Measurements from ENCODE around the gene LYZL1. TPM values are rescaled to one million over a fixed set of nuclear protein-coding genes. Genes with fewer than 3 reads are reported as not detected.

The LYZL1 gene
- total and polyA plus RNA-seq, 2 of the 8 experiments (the other 6 are each of a cell fraction or from before 2014, with no cell fraction given): not detected

- no peak overlapping the region for H3K4me2 ChIP-seq (ENCODE audit: insufficient read depth in 1 of 2, low read depth in 2 of 2, low read length in 2 of 2)
Measured at GRCh38 chr10:29332061-29332760, 43.3 kb downstream of the LYZL1 start.

More at GRCh38 chr10:29332061-29332760, 43.3 kb downstream of the LYZL1 start:
- H3K4me3 ChIP-seq (ENCODE audit: extremely low read depth in 1 of 4, insufficient read depth in 2 of 4, low read depth in 3 of 4, low read length in 4 of 4): no peak overlapping the region
- H2BK120ac ChIP-seq (replicated peaks; ENCODE audit: low read depth, low read length): no peak overlapping the region
- DNase-seq (ENCODE audit: low read depth in 1 of 2, low spot score in 2 of 2) (no peak), FAIRE-seq (no peak)
- H3K9ac ChIP-seq (replicated peaks in 1 of 4; ENCODE audit: extremely low read depth in 1 of 4, low read depth in 3 of 4, low read length in 3 of 4): no peak overlapping the region
- no peak overlapping the region for H2AFZ ChIP-seq (ENCODE audit: low read length)
- H3K79me2 ChIP-seq (ENCODE audit: control insufficient read depth in 1 of 2, insufficient read depth in 2 of 2, low read length in 2 of 2): no peaks in the 10 kb centered on the region
- no peak overlapping the region for H2BK20ac ChIP-seq (ENCODE audit: low read length)
- no peaks in the 10 kb centered on the region for H3K27me3 ChIP-seq (replicated peaks in 1 of 4; ENCODE audit: control insufficient read depth in 3 of 4, extremely low read depth in 1 of 4, insufficient read depth in 3 of 4, low read length in 3 of 4)
- CTCF ChIA-PET (ENCODE audit: partially characterized antibody): no interaction called here
- H3K79me1 ChIP-seq (ENCODE audit: low read depth, low read length): no peaks in the 10 kb centered on the region
- H3K14ac ChIP-seq (ENCODE audit: insufficient read length): no peak overlapping the region
- POLR2A ChIA-PET (ENCODE audit: partially characterized antibody): interaction anchor here (0.6 kb wide), 1 partner anchor 27 kb away, joined by 5 read pairs; no protein-coding TSS in a partner anchor
- H3K9me3 ChIP-seq (ENCODE audit: insufficient read depth in 2 of 2, low read depth in 1 of 2, low read length in 1 of 2): peaks cover 5 to 7% of the 10 kb centered on the region in 2 experiments; a peak in 1 of 4 replicates
- no peak overlapping the region for H4K8ac ChIP-seq (ENCODE audit: extremely low read depth, insufficient read depth, low read length)
- H3K36me3 ChIP-seq (ENCODE audit: control insufficient read depth in 2 of 4, insufficient read depth in 4 of 4, low read length in 3 of 4): no peaks in the 10 kb centered on the region
- H3K4me1 ChIP-seq (replicated peaks in 1 of 4; ENCODE audit: control insufficient read depth in 3 of 4, insufficient read depth in 4 of 4, low read length in 3 of 4): no peaks in the 10 kb centered on the region
- H4K20me1 ChIP-seq (replicated peaks in 1 of 2; ENCODE audit: control insufficient read depth in 1 of 2, insufficient read depth in 2 of 2, low read length in 2 of 2): no peaks in the 10 kb centered on the region
- no peak overlapping the region for H3K56ac ChIP-seq (replicated peaks; ENCODE audit: insufficient read length, low read depth, low read length)
- H3K18ac ChIP-seq (ENCODE audit: extremely low read depth, low read length): no peak overlapping the region
- H4K5ac ChIP-seq (ENCODE audit: insufficient read length, low read depth, low read length): no peak overlapping the region
- no peak overlapping the region for H2BK15ac ChIP-seq (ENCODE audit: low read length)
- no peak overlapping the region for H2BK12ac ChIP-seq (ENCODE audit: low read depth, low read length)
- no peak for TF ChIP-seq KDM5A (IDR thresholded peaks at IDR 0.05; ENCODE audit: low read length)
- no peak for TF ChIP-seq MAFK (IDR thresholded peaks at IDR 0.05; ENCODE audit: low read depth, low read length)
- TF ChIP-seq KDM4A (IDR thresholded peaks at IDR 0.05; ENCODE audit: low read depth, low read length, severe bottlenecking): no peak
- TF ChIP-seq POLR2A (IDR thresholded peaks at IDR 0.05; ENCODE audit: control extremely low read depth in 1 of 2, low read depth in 2 of 2, low read length in 2 of 2): no peak
- TF ChIP-seq TEAD4 (IDR thresholded peaks at IDR 0.05; ENCODE audit: low read depth, low read length): no peak
- no peak for TF ChIP-seq SP4 (IDR thresholded peaks at IDR 0.05; ENCODE audit: low read length)
- no peak for TF ChIP-seq RAD21 (IDR thresholded peaks at IDR 0.05 in 1 of 2, conservative IDR thresholded peaks at IDR 0.05 in 1 of 2; ENCODE audit: low read depth in 2 of 2, low read length in 2 of 2)
- TF ChIP-seq CTCF (IDR thresholded peaks at IDR 0.05; ENCODE audit: control extremely low read depth in 1 of 3, insufficient read depth in 1 of 3, low read depth in 1 of 3, low read length in 3 of 3): no peak
- no peaks in the 10 kb centered on the region for H3K23me2 ChIP-seq (ENCODE audit: low read depth, low read length)
- no peak overlapping the region for H4K91ac ChIP-seq (replicated peaks; ENCODE audit: insufficient read length, low read length)
- H2BK5ac ChIP-seq (ENCODE audit: low read depth, low read length): no peak overlapping the region
- WGBS, 2 experiments (ENCODE audit: extremely low coverage in 1 of 2, insufficient coverage in 1 of 2, insufficient read length in 1 of 2, insufficient replicate concordance in 2 of 2, low coverage in 1 of 2, low lambda C conversion rate in 2 of 2, missing lambda C conversion rate in 1 of 2): 93% methylated on average over 4 of the region's 4 CpGs; no CpG with 5 or more reads in 1 of the 2 experiments
- H3K4ac ChIP-seq (replicated peaks; ENCODE audit: insufficient read length, low read depth, low read length): no peak overlapping the region
- no peak overlapping the region for H3K23ac ChIP-seq (ENCODE audit: insufficient read length)
- no peak overlapping the region for H2AK5ac ChIP-seq (ENCODE audit: low read depth, low read length)
- no peak overlapping the region for H3K27ac ChIP-seq (ENCODE audit: low read depth, low read length)

All from H1 (cell line).